CD4-positive, alpha-beta T cell (primary cell): ENCODE data around the gene PLCL1. TPM values are rescaled to one million over a fixed set of nuclear protein-coding genes. Genes with fewer than 3 reads are reported as not detected.

Source experiments
- ATAC-seq: fragments of 200-7000 bp; cut with Tn5 transposase; one replicate; pipeline ENCODE4 v1.10.0; 2022; ENCODE audit warnings: mild to moderate bottlenecking; ENCODE audit not compliant: poor library complexity
- CTCF ChIA-PET: fragments of 350-600 bp; sonication (Branson Sonifier 250); formaldehyde crosslinking; loops from one replicate; lab custom pipeline; 2021; ENCODE audit warnings: antibody characterized with exemption, inconsistent platforms; lab: Charles Lee
- POLR2A ChIA-PET: fragments of 350-600 bp; sonication (Branson Sonifier 250); formaldehyde crosslinking; loops from one replicate; lab custom pipeline; 2021; ENCODE audit warnings: antibody characterized with exemption, inconsistent platforms; lab: Charles Lee
- DNase-seq, 14 experiments: peaks; one replicate each; pipeline ENCODE4 v3.0.0-alpha.2; 2013 to 2020; ENCODE audit warnings: mixed read lengths in 2 of 14
- H3K27ac ChIP-seq, 2 donors: one replicate each; pipeline versions ENCODE4 v1.5.1 to v1.7.0; 2013; ENCODE audit warnings: low read length in 2 of 2, low read depth in 1 of 2, mild to moderate bottlenecking in 1 of 2
- H3K27me3 ChIP-seq, 2 experiments: 1 replicate in 1 of 2; 2 replicates in 1 of 2; pipeline versions ENCODE4 v1.6.1 to v1.7.0; 2013; ENCODE audit warnings: low read length in 2 of 2, control low read depth in 1 of 2, mild to moderate bottlenecking in 1 of 2, moderate library complexity in 1 of 2; ENCODE audit not compliant: insufficient read depth in 2 of 2, control insufficient read depth in 1 of 2
- H3K36me3 ChIP-seq: one replicate; pipeline ENCODE4 v1.6.1; 2013; ENCODE audit warnings: low read length, control low read depth; ENCODE audit not compliant: insufficient read depth
- H3K4me1 ChIP-seq: one replicate; pipeline ENCODE4 v1.6.1; 2013; ENCODE audit warnings: low read length, control low read depth; ENCODE audit not compliant: insufficient read depth
- H3K4me3 ChIP-seq: one replicate; pipeline ENCODE4 v1.5.1; 2013; ENCODE audit warnings: mild to moderate bottlenecking, low read length, moderate library complexity
- H3K9me3 ChIP-seq, 2 experiments: 1 replicate in 1 of 2; 2 replicates in 1 of 2; pipeline versions ENCODE4 v1.6.1 to v1.7.0; 2013; ENCODE audit warnings: low read length in 2 of 2, mild to moderate bottlenecking in 2 of 2, control low read depth in 1 of 2, moderate library complexity in 1 of 2; ENCODE audit not compliant: control insufficient read depth in 1 of 2, insufficient read depth in 1 of 2
- H3K27ac Mint-ChIP-seq: one replicate; pipeline ENCODE4 v1.8.0; 2020; ENCODE audit warnings: mixed read lengths
- H3K27me3 Mint-ChIP-seq: one replicate; pipeline ENCODE4 v1.8.0; 2021; ENCODE audit warnings: mixed read lengths
- H3K36me3 Mint-ChIP-seq: one replicate; pipeline ENCODE4 v1.8.0; 2021; ENCODE audit warnings: low read depth, mixed read lengths
- H3K4me1 Mint-ChIP-seq: one replicate; pipeline ENCODE4 v1.8.0; 2021; ENCODE audit warnings: low read depth, mixed read lengths
- H3K4me3 Mint-ChIP-seq: one replicate; pipeline ENCODE4 v1.8.0; 2020; ENCODE audit warnings: mild to moderate bottlenecking, mixed read lengths
- H3K9me3 Mint-ChIP-seq: one replicate; pipeline ENCODE4 v1.8.0; 2020; ENCODE audit warnings: mixed read lengths
- CTCF ChIP-seq: fragments of 200-600 bp; IDR thresholded peaks from one replicate; pipeline ENCODE4 v1.8.0; 2022; ENCODE audit warnings: antibody characterized with exemption, mild to moderate bottlenecking
- intact Hi-C, 2 experiments: fragments of 100-400 bp; cut with DNase I in 1 of 2; cut with micrococcal nuclease in 1 of 2; formaldehyde crosslinking; loops; one replicate each; pipeline versions ENCODE4 v1.15.1 to v1.9.0; 2023 to 2025; cut with DNase I, micrococcal nuclease
- total RNA-seq, 174 experiments: library from RNA in 2 of 174; stranded (reverse) in 2 of 174; gene quantifications; one replicate each; pipeline ENCODE4 v1.2.3 and lab custom pipeline; 2021 to 2026

The PLCL1 gene
- total RNA-seq, 2 experiments from 2014 or later: 27.0 to 28.3 TPM

DNA sequence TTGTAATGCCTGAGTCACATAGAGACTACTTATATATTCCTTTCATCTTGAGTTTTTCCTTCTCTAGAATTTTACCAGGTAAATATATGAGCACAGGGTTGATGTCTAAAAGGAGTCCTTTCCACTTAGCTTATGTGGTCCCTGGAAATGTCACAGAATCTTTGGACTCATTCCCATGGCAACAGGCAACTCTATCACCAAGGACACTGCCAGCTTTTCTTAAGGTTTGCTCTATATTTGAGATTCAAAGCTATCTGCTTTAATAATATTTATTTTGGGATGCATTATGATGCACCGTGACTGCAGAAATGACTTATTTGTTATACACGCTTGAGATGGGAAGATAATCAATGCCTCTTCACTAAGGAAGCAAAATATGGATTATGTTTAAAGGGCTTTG lies 363.0 kb downstream of the PLCL1 start:
- intact Hi-C loops: no loop called here
- ATAC-seq (no peak), DNase-seq (no peak)
- ChIA-PET CTCF (no interaction called here), POLR2A (no interaction called here)
- no peaks in the 10 kb centered on the region for H3K36me3 ChIP-seq
- H3K4me3 ChIP-seq: no peak overlapping the region
- Mint-ChIP-seq H3K9me3 (no peaks in the 10 kb centered on the region), H3K27ac (no peak overlapping the region), H3K27me3 (no peaks in the 10 kb centered on the region), H3K4me3 (no peak overlapping the region), H3K36me3 (no peaks in the 10 kb centered on the region), H3K4me1 (no peaks in the 10 kb centered on the region)
- H3K9me3 ChIP-seq: no peaks in the 10 kb centered on the region
- no peaks in the 10 kb centered on the region for H3K4me1 ChIP-seq
- TF ChIP-seq CTCF: no peak
- no peak overlapping the region for H3K27ac ChIP-seq
- H3K27me3 ChIP-seq: no peaks in the 10 kb centered on the region

- Histone ChIP-seq H3K27me3 (no peaks in the 10 kb centered on the region), H3K36me3 (no peaks in the 10 kb centered on the region), H3K4me3 (no peak overlapping the region), H3K9me3 (no peaks in the 10 kb centered on the region), H3K27ac (no peak overlapping the region), H3K4me1 (no peaks in the 10 kb centered on the region)
- DNase-seq: no peak
- POLR2A ChIA-PET: no interaction called here
- Mint-ChIP-seq H3K4me1 (no peaks in the 10 kb centered on the region), H3K36me3 (no peaks in the 10 kb centered on the region), H3K27ac (no peak overlapping the region), H3K4me3 (no peak overlapping the region), H3K9me3 (no peaks in the 10 kb centered on the region), H3K27me3 (no peaks in the 10 kb centered on the region)
- intact Hi-C loops: no loop called here
- no peak for TF ChIP-seq CTCF
- ATAC-seq: no peak
- CTCF ChIA-PET: no interaction called here
These were observed 364.3 kb downstream of the PLCL1 start for GRCh38 chr2:198168651-198169050.

GRCh38 chr2:198173242-198173641 lies 368.8 kb downstream of the PLCL1 start:
- Mint-ChIP-seq H3K4me1 (no peaks in the 10 kb centered on the region), H3K9me3 (peaks cover 10% of the 10 kb centered on the region), H3K4me3 (no peak overlapping the region), H3K36me3 (peaks cover 5% of the 10 kb centered on the region), H3K27ac (no peak overlapping the region), H3K27me3 (no peaks in the 10 kb centered on the region)
- no peaks in the 10 kb centered on the region for H3K4me1 ChIP-seq
- no peak overlapping the region for H3K27ac ChIP-seq
- intact Hi-C loops: no loop called here
- no peak overlapping the region for H3K4me3 ChIP-seq
- ChIA-PET CTCF (interaction anchor here (1.4 kb wide), 1 partner anchor 11 kb away, joined by 3 read pairs; no protein-coding TSS in a partner anchor), POLR2A (no interaction called here)
- H3K9me3 ChIP-seq: peaks cover 4% of the 10 kb centered on the region in 2 experiments
- ATAC-seq (no peak), DNase-seq (no peak)
- no peaks in the 10 kb centered on the region for H3K27me3 ChIP-seq
- H3K36me3 ChIP-seq: no peaks in the 10 kb centered on the region
- no peak for TF ChIP-seq CTCF
